ENCODE measurements around the gene FMO1. TPM values are rescaled to one million over a fixed set of nuclear protein-coding genes. Genes with fewer than 3 reads are reported as not detected.

FMO1 gene
- total RNA-seq, 2 experiments from 2014 or later = not detected

DNA sequence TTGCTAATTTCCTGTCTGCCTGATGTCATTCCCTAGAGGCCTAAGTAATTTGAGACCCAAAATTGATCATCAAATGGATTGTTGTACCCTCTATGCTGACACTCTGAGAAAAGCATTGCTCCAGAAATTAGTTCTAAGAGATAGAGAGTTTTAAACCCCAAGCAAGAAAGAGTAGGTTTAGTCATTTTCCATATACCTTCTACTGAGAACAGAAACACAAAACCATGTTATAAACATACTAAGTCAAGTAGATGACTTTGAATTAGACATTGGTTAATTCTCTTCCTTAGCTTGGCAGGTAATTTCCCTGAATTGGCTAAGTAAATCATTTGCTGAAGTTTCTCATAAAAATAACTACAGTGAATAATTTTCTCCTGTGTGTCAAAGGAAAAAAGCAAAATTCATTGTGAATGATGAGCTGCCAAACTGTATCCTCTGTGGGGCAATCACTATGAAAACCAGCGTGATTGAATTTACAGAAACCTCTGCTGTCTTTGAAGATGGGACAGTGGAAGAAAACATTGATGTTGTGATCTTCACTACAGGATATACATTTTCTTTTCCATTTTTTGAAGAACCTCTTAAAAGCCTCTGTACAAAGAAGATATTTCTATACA, 85.8 kb downstream of the FMO1 start:
- H3K27me3 Mint-ChIP-seq = no peaks in the 10 kb centered on the region
- ATAC-seq (no peak), DNase-seq (no peak)
- H3K4me3 Mint-ChIP-seq = no peak overlapping the region
- intact Hi-C loops (cut with micrococcal nuclease) = no loop called here
- H3K27ac Mint-ChIP-seq = no peak overlapping the region
- CTCF ChIA-PET = interaction anchor here (0.8 kb wide), 1 partner anchor 21 kb away, joined by 3 read pairs; the partner anchor contains the start of gene FMO4
- H3K4me1 Mint-ChIP-seq (ENCODE audit: low read depth) = no peaks in the 10 kb centered on the region
- H3K9me3 Mint-ChIP-seq = no peaks in the 10 kb centered on the region
- POLR2A ChIA-PET = no interaction called here
- H3K36me3 Mint-ChIP-seq (ENCODE audit: low read depth) = peaks cover 3% of the 10 kb centered on the region
- TF ChIP-seq, protein P1, sequence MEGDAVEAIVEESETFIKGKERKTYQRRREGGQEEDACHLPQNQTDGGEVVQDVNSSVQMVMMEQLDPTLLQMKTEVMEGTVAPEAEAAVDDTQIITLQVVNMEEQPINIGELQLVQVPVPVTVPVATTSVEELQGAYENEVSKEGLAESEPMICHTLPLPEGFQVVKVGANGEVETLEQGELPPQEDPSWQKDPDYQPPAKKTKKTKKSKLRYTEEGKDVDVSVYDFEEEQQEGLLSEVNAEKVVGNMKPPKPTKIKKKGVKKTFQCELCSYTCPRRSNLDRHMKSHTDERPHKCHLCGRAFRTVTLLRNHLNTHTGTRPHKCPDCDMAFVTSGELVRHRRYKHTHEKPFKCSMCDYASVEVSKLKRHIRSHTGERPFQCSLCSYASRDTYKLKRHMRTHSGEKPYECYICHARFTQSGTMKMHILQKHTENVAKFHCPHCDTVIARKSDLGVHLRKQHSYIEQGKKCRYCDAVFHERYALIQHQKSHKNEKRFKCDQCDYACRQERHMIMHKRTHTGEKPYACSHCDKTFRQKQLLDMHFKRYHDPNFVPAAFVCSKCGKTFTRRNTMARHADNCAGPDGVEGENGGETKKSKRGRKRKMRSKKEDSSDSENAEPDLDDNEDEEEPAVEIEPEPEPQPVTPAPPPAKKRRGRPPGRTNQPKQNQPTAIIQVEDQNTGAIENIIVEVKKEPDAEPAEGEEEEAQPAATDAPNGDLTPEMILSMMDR (IDR thresholded peaks at IDR 0.05) = no peak

Other genes starting within 250 kb of the FMO1 start
- not detected for gene FMO3, start 157.6 kb upstream of the FMO1 start, total RNA-seq
- gene FMO2, start 63.2 kb upstream of the FMO1 start, total RNA-seq = not detected
- gene FMO4, start 65.7 kb downstream of the FMO1 start, total RNA-seq = 1 to 10 TPM; 1.6 to 2.5 TPM
- gene PRRC2C, start 237.0 kb downstream of the FMO1 start, total RNA-seq = 100 to 1,000 TPM; 229 to 238 TPM

Measured in activated CD8-positive, alpha-beta T cell treated with anti-CD3 and anti-CD28 coated beads for 36 hours (primary cell).